PFSK-1 (cell line): ENCODE measurements around the gene NCOA5.

Experiments used
- FOXP2 ChIP-seq: optimal IDR thresholded peaks from 2 replicates; pipeline ENCODE3; 2011; ENCODE audit warnings: borderline replicate concordance, control low read depth, inconsistent platforms; ENCODE audit not compliant: insufficient read depth; ENCODE audit errors: extremely low read length, extremely low read depth
- POLR2AphosphoS5 ChIP-seq: IDR thresholded peaks from 2 replicates; pipeline ENCODE4 v1.6.1; 2012; ENCODE audit warnings: low read depth, mild to moderate bottlenecking, control low read depth, low read length, moderate library complexity
- SIN3A ChIP-seq: IDR thresholded peaks from 2 replicates; pipeline ENCODE4 v1.6.1; 2012; ENCODE audit warnings: mild to moderate bottlenecking, low read length, moderate library complexity, borderline replicate concordance; ENCODE audit not compliant: insufficient read depth
- TAF1 ChIP-seq: IDR thresholded peaks from 2 replicates; pipeline ENCODE4 v1.6.1; 2012; ENCODE audit warnings: low read length, control low read depth, borderline replicate concordance; ENCODE audit not compliant: insufficient read depth
- TF ChIP-seq, protein P1 (sequence below), 2 experiments: IDR thresholded peaks; 2 replicates each; pipeline versions ENCODE4 v1.6.1 to v1.8.0; 2011 to 2012; ENCODE audit warnings: low read depth in 2 of 2, low read length in 2 of 2, control low read depth in 1 of 2, inconsistent platforms in 1 of 2, mild to moderate bottlenecking in 1 of 2, moderate library complexity in 1 of 2; ENCODE audit not compliant: insufficient read depth in 1 of 2

The NCOA5 gene

DNA sequence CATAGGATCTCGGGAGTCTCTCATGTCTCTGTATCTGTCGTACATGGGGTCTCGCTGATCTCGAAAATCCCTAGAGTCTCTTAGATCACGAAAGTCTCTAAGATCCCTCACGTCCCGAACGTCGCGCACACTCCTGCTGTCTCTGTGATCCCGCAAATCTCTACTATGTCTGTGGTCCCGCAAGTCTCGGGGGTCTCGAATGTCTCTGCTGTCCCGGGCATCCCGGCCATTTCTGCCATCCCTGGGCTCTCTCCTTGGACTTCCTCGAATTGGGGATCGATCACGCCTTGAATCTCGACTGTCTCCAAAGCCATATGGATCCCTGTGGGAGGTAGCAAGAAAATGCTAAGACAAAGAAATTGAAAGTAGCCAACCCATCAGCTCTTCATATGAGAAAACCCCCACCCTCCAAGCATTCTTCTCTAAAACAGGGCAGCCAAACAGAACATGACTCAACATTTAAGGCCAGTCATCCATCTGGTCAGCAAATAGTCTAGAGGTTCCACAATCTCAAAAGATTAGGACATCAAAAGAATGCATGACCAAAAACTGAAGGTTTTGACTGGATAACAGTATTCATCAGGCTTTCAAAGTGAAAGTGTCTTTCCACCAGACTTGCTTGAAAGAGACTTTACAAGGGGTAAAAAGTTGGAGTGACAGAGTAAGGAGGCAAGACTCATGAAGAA, 19.4 kb downstream of the NCOA5 start:
- no peak for TF ChIP-seq FOXP2
- no peak for TF ChIP-seq SIN3A
- TF ChIP-seq, protein P1, sequence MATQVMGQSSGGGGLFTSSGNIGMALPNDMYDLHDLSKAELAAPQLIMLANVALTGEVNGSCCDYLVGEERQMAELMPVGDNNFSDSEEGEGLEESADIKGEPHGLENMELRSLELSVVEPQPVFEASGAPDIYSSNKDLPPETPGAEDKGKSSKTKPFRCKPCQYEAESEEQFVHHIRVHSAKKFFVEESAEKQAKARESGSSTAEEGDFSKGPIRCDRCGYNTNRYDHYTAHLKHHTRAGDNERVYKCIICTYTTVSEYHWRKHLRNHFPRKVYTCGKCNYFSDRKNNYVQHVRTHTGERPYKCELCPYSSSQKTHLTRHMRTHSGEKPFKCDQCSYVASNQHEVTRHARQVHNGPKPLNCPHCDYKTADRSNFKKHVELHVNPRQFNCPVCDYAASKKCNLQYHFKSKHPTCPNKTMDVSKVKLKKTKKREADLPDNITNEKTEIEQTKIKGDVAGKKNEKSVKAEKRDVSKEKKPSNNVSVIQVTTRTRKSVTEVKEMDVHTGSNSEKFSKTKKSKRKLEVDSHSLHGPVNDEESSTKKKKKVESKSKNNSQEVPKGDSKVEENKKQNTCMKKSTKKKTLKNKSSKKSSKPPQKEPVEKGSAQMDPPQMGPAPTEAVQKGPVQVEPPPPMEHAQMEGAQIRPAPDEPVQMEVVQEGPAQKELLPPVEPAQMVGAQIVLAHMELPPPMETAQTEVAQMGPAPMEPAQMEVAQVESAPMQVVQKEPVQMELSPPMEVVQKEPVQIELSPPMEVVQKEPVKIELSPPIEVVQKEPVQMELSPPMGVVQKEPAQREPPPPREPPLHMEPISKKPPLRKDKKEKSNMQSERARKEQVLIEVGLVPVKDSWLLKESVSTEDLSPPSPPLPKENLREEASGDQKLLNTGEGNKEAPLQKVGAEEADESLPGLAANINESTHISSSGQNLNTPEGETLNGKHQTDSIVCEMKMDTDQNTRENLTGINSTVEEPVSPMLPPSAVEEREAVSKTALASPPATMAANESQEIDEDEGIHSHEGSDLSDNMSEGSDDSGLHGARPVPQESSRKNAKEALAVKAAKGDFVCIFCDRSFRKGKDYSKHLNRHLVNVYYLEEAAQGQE (IDR thresholded peaks at IDR 0.05; ENCODE audit: insufficient read depth in 1 of 2, low read depth in 2 of 2, low read length in 2 of 2) = no peak
- no peak for TF ChIP-seq TAF1
- TF ChIP-seq POLR2AphosphoS5 = no peak

DNA sequence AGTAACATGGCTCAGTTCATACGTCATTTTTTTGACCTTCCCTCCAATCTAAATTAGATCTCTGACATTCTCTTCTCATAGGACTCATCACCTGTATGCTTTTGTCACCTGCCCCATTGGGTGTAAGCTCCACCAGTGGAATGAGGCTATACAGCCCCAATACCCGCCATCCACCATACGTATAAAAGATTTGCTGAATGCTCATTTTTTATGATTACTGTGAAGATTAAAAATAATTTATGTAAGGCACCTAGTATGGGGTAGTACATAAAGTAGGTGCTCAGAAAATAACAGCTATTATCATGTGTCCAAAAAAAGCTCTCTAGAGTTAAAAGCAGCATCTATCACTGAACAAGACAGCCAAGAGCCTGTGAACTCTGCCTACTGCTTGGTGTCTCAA, 24.1 kb downstream of the NCOA5 start:
- TF ChIP-seq FOXP2 = no peak
- no peak for TF ChIP-seq POLR2AphosphoS5
- TF ChIP-seq SIN3A = no peak
- TF ChIP-seq, protein P1 (IDR thresholded peaks at IDR 0.05; ENCODE audit: insufficient read depth in 1 of 2, low read depth in 2 of 2, low read length in 2 of 2) = no peak
- TF ChIP-seq TAF1 = no peak

DNA sequence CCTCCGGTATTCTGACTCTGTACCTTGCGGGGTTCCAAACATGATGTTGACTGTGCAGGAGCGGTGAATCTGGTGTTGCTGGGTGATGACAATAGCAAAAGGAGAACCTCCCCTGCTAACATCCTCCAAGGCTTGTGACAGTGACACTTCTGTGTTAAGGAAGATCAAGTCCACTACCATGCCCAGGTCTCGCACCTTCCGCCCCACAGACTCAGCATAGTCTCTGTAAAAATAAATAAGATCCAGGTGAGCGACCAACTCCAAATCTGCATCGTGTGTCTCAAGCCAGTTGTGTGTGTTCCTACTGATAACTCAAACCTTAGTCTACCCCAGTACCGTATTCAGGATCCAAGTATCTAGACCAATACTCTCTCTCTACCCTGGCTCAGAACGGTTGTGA, 24.8 kb downstream of the NCOA5 start:
- TF ChIP-seq SIN3A (no peak), TAF1 (no peak), POLR2AphosphoS5 (no peak), FOXP2 (no peak)
- TF ChIP-seq, protein P1 (IDR thresholded peaks at IDR 0.05; ENCODE audit: insufficient read depth in 1 of 2, low read depth in 2 of 2, low read length in 2 of 2) = no peak

- TF ChIP-seq SIN3A (no peak), TAF1 (no peak), FOXP2 (no peak), POLR2AphosphoS5 (no peak)
- TF ChIP-seq, protein P1 (IDR thresholded peaks at IDR 0.05; ENCODE audit: insufficient read depth in 1 of 2, low read depth in 2 of 2, low read length in 2 of 2) = no peak
These were observed 26.1 kb downstream of the NCOA5 start for GRCh38 chr20:46063652-46064054.

- TF ChIP-seq SIN3A (no peak), FOXP2 (no peak), POLR2AphosphoS5 (no peak), TAF1 (no peak)
- TF ChIP-seq, protein P1 (IDR thresholded peaks at IDR 0.05; ENCODE audit: insufficient read depth in 1 of 2, low read depth in 2 of 2, low read length in 2 of 2) = no peak
These were observed 26.6 kb downstream of the NCOA5 start for GRCh38 chr20:46063151-46063550.
